PC-9 (cell line): ENCODE measurements around the gene SCRN3.

ENCODE experiments used
- CTCF ChIP-seq: fragments of 200-600 bp; sonication (generic); conservative IDR thresholded peaks from 2 replicates; pipeline ENCODE4 v1.6.1; 2017; ENCODE audit warnings: mixed run types, antibody characterized with exemption, mild to moderate bottlenecking, moderate library complexity
- EZH2 ChIP-seq: fragments of 200-600 bp; sonication (generic); IDR thresholded peaks from 2 replicates; pipeline ENCODE4 v1.8.0; 2017; ENCODE audit warnings: antibody characterized with exemption, low read depth

- TF ChIP-seq CTCF, result no peak
- TF ChIP-seq EZH2, result no peak
Measured at GRCh38 chr2:174454566-174454965, 59.0 kb downstream of the SCRN3 start.
